ENCODE measurements around the gene TMEM255B. TPM values are rescaled to one million over a fixed set of nuclear protein-coding genes. Genes with fewer than 3 reads are reported as not detected.

The TMEM255B gene
- 321 TPM for total RNA-seq (ENCODE audit: unreplicated experiment)
- long read RNA-seq, full-length matches to known transcripts: 179 of 267 reads
- long read RNA-seq, partial matches to known transcripts: 21 of 267 reads
- long read RNA-seq, other reads (novel, unspliced or antisense): 67 of 267 reads

DNA sequence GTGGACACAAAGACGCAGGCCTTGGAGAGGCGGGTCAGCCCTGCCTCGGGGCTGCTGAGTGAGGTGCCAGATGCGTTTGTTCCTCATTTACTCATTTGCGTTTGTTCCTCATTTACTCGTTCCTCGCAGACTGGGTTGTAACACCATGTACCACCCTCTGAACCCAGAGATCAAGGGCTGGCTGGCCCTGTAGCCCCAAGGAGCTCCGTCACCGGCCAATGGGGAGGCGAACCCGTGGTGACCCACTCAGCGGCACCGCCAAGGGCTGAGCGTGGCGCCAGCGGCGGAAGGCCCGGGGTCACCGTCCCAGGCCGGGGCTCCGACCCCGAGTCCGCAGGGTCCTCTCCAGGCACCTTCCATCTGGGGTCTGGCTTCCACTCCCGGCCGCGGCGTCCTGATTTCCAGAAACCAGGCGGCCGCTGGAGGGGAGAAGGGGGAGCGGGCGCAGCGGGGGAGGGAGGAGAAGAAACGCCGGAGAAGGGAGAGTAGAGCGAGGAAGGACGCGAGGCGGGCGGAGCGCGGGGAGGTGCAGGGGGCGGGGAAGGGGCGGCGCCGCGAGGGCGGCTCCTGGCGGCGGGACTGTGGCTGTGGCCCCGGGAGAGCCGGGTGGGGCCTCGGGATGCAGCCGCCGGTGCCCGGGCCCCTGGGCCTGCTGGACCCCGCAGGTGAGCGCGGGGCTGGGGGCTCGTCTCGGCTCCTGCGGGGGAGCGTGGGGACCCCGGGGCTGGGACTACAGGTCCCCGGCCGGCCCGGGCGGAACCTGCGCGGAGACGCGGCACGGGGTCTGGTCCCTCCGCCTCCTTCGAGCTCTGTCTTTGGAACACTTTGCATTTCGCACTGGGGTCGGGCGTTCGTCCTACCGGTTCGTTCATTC, at the start of gene TMEM255B:
Gene TMEM255B (plus strand): TSS at position 576 of the 874 bp plus-strand sequence. CDS start 44 bp downstream, at position 620.
- Mint-ChIP-seq H3K27me3 (ENCODE audit: unreplicated experiment) (peaks cover 12% of the 10 kb centered on the region), H3K36me3 (ENCODE audit: low read depth, unreplicated experiment) (peaks cover 27% of the 10 kb centered on the region), H3K4me1 (ENCODE audit: unreplicated experiment) (peaks cover 57% of the 10 kb centered on the region), H3K4me3 (ENCODE audit: unreplicated experiment) (peak within 1 kb of the TSS; percentile 99), H3K27ac (ENCODE audit: unreplicated experiment) (peak within 1 kb of the TSS; percentile 93), H3K9me3 (ENCODE audit: unreplicated experiment) (no peaks in the 10 kb centered on the region)
- DNase-seq (ENCODE audit: low spot score): peak; percentile 91
- no peak for TF ChIP-seq CTCF (IDR thresholded peaks at IDR 0.05; ENCODE audit: unreplicated experiment)

GRCh38 chr13:113722921-113723320, 36.1 kb upstream of the TMEM255B start:
- Mint-ChIP-seq H3K27ac (ENCODE audit: unreplicated experiment) (no peak overlapping the region), H3K27me3 (ENCODE audit: unreplicated experiment) (peaks cover 11% of the 10 kb centered on the region), H3K4me3 (ENCODE audit: unreplicated experiment) (no peak overlapping the region), H3K4me1 (ENCODE audit: unreplicated experiment) (peaks cover 17% of the 10 kb centered on the region), H3K36me3 (ENCODE audit: low read depth, unreplicated experiment) (no peaks in the 10 kb centered on the region), H3K9me3 (ENCODE audit: unreplicated experiment) (no peaks in the 10 kb centered on the region)
- DNase-seq (ENCODE audit: low spot score): no peak
- no peak for TF ChIP-seq CTCF (IDR thresholded peaks at IDR 0.05; ENCODE audit: unreplicated experiment)

DNA sequence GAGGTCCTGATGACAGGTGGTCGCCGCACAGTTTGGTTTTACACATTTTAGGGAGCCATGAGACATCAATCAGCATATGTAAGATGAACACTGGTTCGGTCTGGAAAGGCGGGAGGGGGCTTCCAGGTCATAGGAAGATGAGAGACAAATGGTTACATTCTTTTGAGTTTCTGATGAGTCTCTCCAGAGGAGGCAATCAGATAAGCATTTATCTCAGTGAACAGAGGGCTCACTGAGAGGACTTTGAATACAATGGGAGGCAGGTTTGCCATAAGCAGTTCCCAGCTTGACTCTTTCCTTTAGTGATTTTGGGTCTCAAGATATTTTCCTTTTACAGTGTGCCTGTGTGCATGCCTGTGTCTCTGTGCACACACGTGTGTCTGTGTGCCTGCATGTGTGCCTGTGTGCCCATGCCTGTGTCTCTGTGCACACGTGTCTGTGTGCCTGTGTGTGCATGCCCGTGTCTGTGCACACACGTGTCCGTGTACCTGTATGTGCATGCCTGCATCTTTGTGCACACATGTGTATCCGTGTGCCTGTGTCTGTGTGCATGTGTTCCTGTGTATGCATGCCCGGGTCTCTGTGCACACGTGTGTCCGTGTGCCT, 35.5 kb upstream of the TMEM255B start:
- DNase-seq (ENCODE audit: low spot score): no peak
- H3K27ac Mint-ChIP-seq (ENCODE audit: unreplicated experiment): peak overlapping the region; percentile 48
- H3K9me3 Mint-ChIP-seq (ENCODE audit: unreplicated experiment): no peaks in the 10 kb centered on the region
- no peak overlapping the region for H3K4me3 Mint-ChIP-seq (ENCODE audit: unreplicated experiment)
- peaks cover 11% of the 10 kb centered on the region for H3K27me3 Mint-ChIP-seq (ENCODE audit: unreplicated experiment)
- peaks cover 17% of the 10 kb centered on the region for H3K4me1 Mint-ChIP-seq (ENCODE audit: unreplicated experiment)
- no peak for TF ChIP-seq CTCF (IDR thresholded peaks at IDR 0.05; ENCODE audit: unreplicated experiment)
- H3K36me3 Mint-ChIP-seq (ENCODE audit: low read depth, unreplicated experiment): no peaks in the 10 kb centered on the region

DNA sequence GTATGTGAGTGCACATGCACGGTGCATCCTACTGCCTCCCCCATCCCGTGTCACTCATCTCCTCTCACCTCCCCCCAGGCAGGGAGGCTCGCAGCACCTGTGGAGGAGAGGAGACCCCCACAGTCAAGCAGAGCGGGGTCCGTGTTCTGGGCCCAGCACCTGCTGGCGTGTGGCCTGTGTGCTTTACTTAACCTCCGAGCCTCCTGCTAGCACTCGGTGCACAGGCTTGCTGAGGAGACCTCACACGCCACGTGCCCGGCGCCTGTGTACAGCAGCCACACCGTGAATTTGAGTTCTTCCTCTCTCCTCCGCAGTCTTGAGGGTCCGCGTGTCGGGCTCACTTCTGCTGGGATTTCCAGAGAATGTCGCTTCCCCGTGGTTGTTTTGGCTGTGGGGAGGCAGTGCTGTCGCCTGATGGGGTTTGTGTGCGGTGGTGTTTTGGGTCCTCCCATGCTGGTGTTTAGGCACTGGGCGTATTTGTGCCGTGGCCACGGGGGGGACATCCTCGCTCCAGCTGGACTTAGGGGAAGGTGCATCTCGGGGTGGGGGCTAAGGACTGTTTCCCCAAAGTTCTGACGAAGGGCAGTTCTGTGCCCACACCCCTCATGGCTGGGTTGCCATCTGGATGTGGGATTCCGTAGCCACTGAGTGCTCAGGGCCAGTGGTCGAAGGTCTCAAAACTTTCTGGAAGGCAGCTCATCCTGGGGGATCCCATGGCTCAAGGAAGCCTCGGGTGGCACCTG, 34.8 kb upstream of the TMEM255B start:
- Mint-ChIP-seq H3K27ac (ENCODE audit: unreplicated experiment) (peak overlapping the region; percentile 48), H3K4me1 (ENCODE audit: unreplicated experiment) (peaks cover 17% of the 10 kb centered on the region), H3K4me3 (ENCODE audit: unreplicated experiment) (peak overlapping the region; percentile 78), H3K36me3 (ENCODE audit: low read depth, unreplicated experiment) (no peaks in the 10 kb centered on the region), H3K9me3 (ENCODE audit: unreplicated experiment) (no peaks in the 10 kb centered on the region), H3K27me3 (ENCODE audit: unreplicated experiment) (peaks cover 11% of the 10 kb centered on the region)
- DNase-seq (ENCODE audit: low spot score): no peak
- no peak for TF ChIP-seq CTCF (IDR thresholded peaks at IDR 0.05; ENCODE audit: unreplicated experiment)
